ENCODE results near the gene SLC47A1. TPM values are rescaled to one million over a fixed set of nuclear protein-coding genes. Genes with fewer than 3 reads are reported as not detected.

The SLC47A1 gene
- total RNA-seq, 2 donors from 2014 or later = not detected

GRCh38 chr17:19613979-19614378 is 80.3 kb downstream of the SLC47A1 start:
- intact Hi-C loops (cut with DNase I) = no loop called here
- no peak for DNase-seq

GRCh38 chr17:19614900-19615299 is 81.2 kb downstream of the SLC47A1 start:
- no peak overlapping the region for H3K4me3 ChIP-seq
- 87 to 89% methylated on average over 4 of the region's 4 CpGs for WGBS, 2 donors
- H3K9me3 ChIP-seq = peaks cover 0 to 14% (median 0%) of the 10 kb centered on the region in 3 donors
- no peak overlapping the region for H3K27ac ChIP-seq
- DNase-seq (no peak), ATAC-seq (no peak)
- no peaks in the 10 kb centered on the region for H3K27me3 ChIP-seq
- intact Hi-C loops (cut with DNase I) = no loop called here
- H3K4me1 ChIP-seq = no peaks in the 10 kb centered on the region
- no peaks in the 10 kb centered on the region for H3K36me3 ChIP-seq (replicated peaks in 1 of 2; ENCODE audit: insufficient read depth in 1 of 2, low read depth in 2 of 2)
- TF ChIP-seq POLR2A (IDR thresholded peaks at IDR 0.05) = no peak
- TF ChIP-seq CTCF (IDR thresholded peaks at IDR 0.05) = peak in 1 of 7 experiments; percentile 17

More at GRCh38 chr17:19613979-19614378, 80.3 kb downstream of the SLC47A1 start:
- H3K27ac ChIP-seq = no peak overlapping the region
- H3K27me3 ChIP-seq = no peaks in the 10 kb centered on the region
- peaks cover 0 to 7% (median 0%) of the 10 kb centered on the region in 3 donors for H3K9me3 ChIP-seq
- H3K36me3 ChIP-seq (replicated peaks in 1 of 2; ENCODE audit: insufficient read depth in 1 of 2, low read depth in 2 of 2) = no peaks in the 10 kb centered on the region
- H3K4me1 ChIP-seq = no peaks in the 10 kb centered on the region
- H3K4me3 ChIP-seq = no peak overlapping the region
- TF ChIP-seq POLR2A (IDR thresholded peaks at IDR 0.05) (no peak), CTCF (IDR thresholded peaks at IDR 0.05) (no peak)
- WGBS, 2 donors = 73 to 79% methylated on average over 4 to 10 of the region's 10 CpGs
- no peak for ATAC-seq

- peaks cover 0 to 14% (median 0%) of the 10 kb centered on the region in 3 donors for H3K9me3 ChIP-seq
- TF ChIP-seq CTCF (IDR thresholded peaks at IDR 0.05) (no peak), POLR2A (IDR thresholded peaks at IDR 0.05) (no peak)
- no peaks in the 10 kb centered on the region for H3K36me3 ChIP-seq (replicated peaks in 1 of 2; ENCODE audit: insufficient read depth in 1 of 2, low read depth in 2 of 2)
- H3K4me3 ChIP-seq = no peak overlapping the region
- WGBS, 2 donors = 80 to 95% methylated on average over 3 of the region's 3 CpGs
- intact Hi-C loops (cut with DNase I) = no loop called here
- ATAC-seq (no peak), DNase-seq (no peak)
- H3K27ac ChIP-seq = no peak overlapping the region
- H3K27me3 ChIP-seq = no peaks in the 10 kb centered on the region
- H3K4me1 ChIP-seq = no peaks in the 10 kb centered on the region
These were observed 84.4 kb downstream of the SLC47A1 start for GRCh38 chr17:19618015-19618414.

- Histone ChIP-seq H3K9me3 (peaks cover 0 to 14% (median 0%) of the 10 kb centered on the region in 3 donors), H3K27ac (no peak overlapping the region), H3K27me3 (no peaks in the 10 kb centered on the region), H3K36me3 (replicated peaks in 1 of 2; ENCODE audit: insufficient read depth in 1 of 2, low read depth in 2 of 2) (no peaks in the 10 kb centered on the region), H3K4me3 (no peak overlapping the region), H3K4me1 (no peaks in the 10 kb centered on the region)
- 75 to 86% methylated on average over 2 of the region's 2 CpGs for WGBS, 2 donors
- intact Hi-C loops (cut with DNase I) = no loop called here
- no peak for DNase-seq
- no peak for ATAC-seq
- TF ChIP-seq POLR2A (IDR thresholded peaks at IDR 0.05) = no peak
- no peak for TF ChIP-seq CTCF (IDR thresholded peaks at IDR 0.05)
These were observed 86.2 kb downstream of the SLC47A1 start for GRCh38 chr17:19619705-19620325.

GRCh38 chr17:19621697-19622096 is 88.0 kb downstream of the SLC47A1 start:
- Histone ChIP-seq H3K36me3 (replicated peaks in 1 of 2; ENCODE audit: insufficient read depth in 1 of 2, low read depth in 2 of 2) (no peaks in the 10 kb centered on the region), H3K27ac (no peak overlapping the region), H3K27me3 (no peaks in the 10 kb centered on the region), H3K9me3 (peaks cover 0 to 14% (median 0%) of the 10 kb centered on the region in 3 donors), H3K4me3 (no peak overlapping the region), H3K4me1 (no peaks in the 10 kb centered on the region)
- no peak for DNase-seq
- TF ChIP-seq CTCF (IDR thresholded peaks at IDR 0.05) (no peak), POLR2A (IDR thresholded peaks at IDR 0.05) (no peak)
- no peak for ATAC-seq
- intact Hi-C loops (cut with DNase I) = no loop called here
- 94 to 100% methylated on average over 1 of the region's 1 CpG for WGBS, 2 donors
